Measurements from ENCODE around the gene C11orf16. TPM values are rescaled to one million over a fixed set of nuclear protein-coding genes. Genes with fewer than 3 reads are reported as not detected.

C11orf16 gene
- total and polyA plus RNA-seq, 2 of the 8 experiments (the other 6 are each of a cell fraction or from before 2014, with no cell fraction given), result 0.08 TPM; not detected in 1

DNA sequence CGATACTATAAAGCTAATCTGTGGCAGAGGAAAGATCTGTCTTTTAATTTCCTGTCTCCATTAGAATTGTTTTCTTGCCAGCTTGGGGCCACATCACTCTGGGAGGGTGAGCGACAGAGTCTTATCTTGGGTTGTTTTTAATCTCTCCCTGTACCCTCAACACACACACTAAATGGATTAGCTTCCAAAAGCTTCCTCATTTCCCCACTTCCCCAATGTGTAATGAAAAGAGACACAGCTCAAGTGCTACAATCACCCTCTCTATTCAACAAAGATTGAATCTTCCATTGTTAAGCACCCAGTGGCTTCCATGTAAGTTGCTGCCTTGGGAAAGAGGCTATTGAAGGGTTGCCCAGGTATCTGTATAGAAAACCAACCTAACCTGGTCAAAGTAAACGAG, 16.1 kb upstream of the C11orf16 start:
- Histone ChIP-seq H2BK15ac (ENCODE audit: low read length) (no peak overlapping the region), H3K4me3 (ENCODE audit: extremely low read depth in 1 of 4, insufficient read depth in 2 of 4, low read depth in 3 of 4, low read length in 4 of 4) (no peak overlapping the region), H4K5ac (ENCODE audit: insufficient read length, low read depth, low read length) (no peak overlapping the region), H3K4me1 (replicated peaks in 1 of 4; ENCODE audit: control insufficient read depth in 3 of 4, insufficient read depth in 4 of 4, low read length in 3 of 4) (no peaks in the 10 kb centered on the region), H3K23me2 (ENCODE audit: low read depth, low read length) (no peaks in the 10 kb centered on the region), H4K8ac (ENCODE audit: extremely low read depth, insufficient read depth, low read length) (no peak overlapping the region), H3K23ac (ENCODE audit: insufficient read length) (no peak overlapping the region), H2AK5ac (ENCODE audit: low read depth, low read length) (no peak overlapping the region), H2BK20ac (ENCODE audit: low read length) (no peak overlapping the region), H2BK120ac (replicated peaks; ENCODE audit: low read depth, low read length) (no peak overlapping the region), H3K4me2 (ENCODE audit: insufficient read depth in 1 of 2, low read depth in 2 of 2, low read length in 2 of 2) (no peak overlapping the region), H2AFZ (ENCODE audit: low read length) (no peak overlapping the region), H3K79me2 (ENCODE audit: control insufficient read depth in 1 of 2, insufficient read depth in 2 of 2, low read length in 2 of 2) (no peaks in the 10 kb centered on the region), H3K9ac (replicated peaks in 1 of 4; ENCODE audit: extremely low read depth in 1 of 4, low read depth in 3 of 4, low read length in 3 of 4) (no peak overlapping the region), H4K91ac (replicated peaks; ENCODE audit: insufficient read length, low read length) (no peak overlapping the region), H3K27me3 (replicated peaks in 1 of 4; ENCODE audit: control insufficient read depth in 3 of 4, extremely low read depth in 1 of 4, insufficient read depth in 3 of 4, low read length in 3 of 4) (no peaks in the 10 kb centered on the region), H3K56ac (replicated peaks; ENCODE audit: insufficient read length, low read depth, low read length) (no peak overlapping the region), H3K79me1 (ENCODE audit: low read depth, low read length) (no peaks in the 10 kb centered on the region), H3K14ac (ENCODE audit: insufficient read length) (no peak overlapping the region), H3K4ac (replicated peaks; ENCODE audit: insufficient read length, low read depth, low read length) (no peak overlapping the region), H3K36me3 (ENCODE audit: control insufficient read depth in 2 of 4, insufficient read depth in 4 of 4, low read length in 3 of 4) (peaks cover 0 to 5% (median under 1%) of the 10 kb centered on the region in 4 experiments; a peak in 1 of 8 replicates), H3K27ac (ENCODE audit: low read depth, low read length) (no peak overlapping the region), H2BK5ac (ENCODE audit: low read depth, low read length) (no peak overlapping the region), H4K20me1 (replicated peaks in 1 of 2; ENCODE audit: control insufficient read depth in 1 of 2, insufficient read depth in 2 of 2, low read length in 2 of 2) (no peaks in the 10 kb centered on the region), H3K18ac (ENCODE audit: extremely low read depth, low read length) (no peak overlapping the region), H2BK12ac (ENCODE audit: low read depth, low read length) (no peak overlapping the region), H3K9me3 (ENCODE audit: insufficient read depth in 2 of 2, low read depth in 1 of 2, low read length in 1 of 2) (no peaks in the 10 kb centered on the region)
- FAIRE-seq (peak; percentile 57), DNase-seq (ENCODE audit: low read depth in 1 of 2, low spot score in 2 of 2) (no peak)
- WGBS, 2 experiments (ENCODE audit: extremely low coverage in 1 of 2, insufficient coverage in 1 of 2, insufficient read length in 1 of 2, insufficient replicate concordance in 2 of 2, low coverage in 1 of 2, low lambda C conversion rate in 2 of 2, missing lambda C conversion rate in 1 of 2), result 85% methylated on average over 3 of the region's 3 CpGs; no CpG with 5 or more reads in 1 of the 2 experiments
- CTCF ChIA-PET (ENCODE audit: partially characterized antibody), result interaction anchor here (1.1 to 2.0 kb wide), 7 partner anchors 10 to 189 kb away, joined by 3 to 6 read pairs (median 4); no protein-coding TSS in a partner anchor
- POLR2A ChIA-PET (ENCODE audit: partially characterized antibody), result interaction anchor here (0.6 to 1.1 kb wide), 2 partner anchors 16 to 558 kb away, joined by 3 to 4 read pairs; no protein-coding TSS in a partner anchor
- no peak for TF ChIP-seq SIN3A (conservative IDR thresholded peaks at IDR 0.05 in 1 of 2, IDR thresholded peaks at IDR 0.05 in 1 of 2; ENCODE audit: low read depth in 1 of 2, low read length in 2 of 2)
- no peak for TF ChIP-seq FOSL1 (IDR thresholded peaks at IDR 0.05; ENCODE audit: insufficient read depth, low read depth, low read length)
- TF ChIP-seq NANOG (IDR thresholded peaks at IDR 0.05; ENCODE audit: insufficient read depth, low read depth, low read length, poor library complexity, severe bottlenecking), result no peak
- TF ChIP-seq SIRT6 (IDR thresholded peaks at IDR 0.05; ENCODE audit: low read length), result no peak
- TF ChIP-seq KDM5A (IDR thresholded peaks at IDR 0.05; ENCODE audit: low read length), result no peak
- TF ChIP-seq POU5F1 (IDR thresholded peaks at IDR 0.05; ENCODE audit: low read depth, low read length), result no peak
- TF ChIP-seq, protein P1, sequence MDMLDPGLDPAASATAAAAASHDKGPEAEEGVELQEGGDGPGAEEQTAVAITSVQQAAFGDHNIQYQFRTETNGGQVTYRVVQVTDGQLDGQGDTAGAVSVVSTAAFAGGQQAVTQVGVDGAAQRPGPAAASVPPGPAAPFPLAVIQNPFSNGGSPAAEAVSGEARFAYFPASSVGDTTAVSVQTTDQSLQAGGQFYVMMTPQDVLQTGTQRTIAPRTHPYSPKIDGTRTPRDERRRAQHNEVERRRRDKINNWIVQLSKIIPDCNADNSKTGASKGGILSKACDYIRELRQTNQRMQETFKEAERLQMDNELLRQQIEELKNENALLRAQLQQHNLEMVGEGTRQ (IDR thresholded peaks at IDR 0.05; ENCODE audit: low read length), result no peak
- no peak for TF ChIP-seq SRF (IDR thresholded peaks at IDR 0.05; ENCODE audit: low read depth, low read length)
- TF ChIP-seq CTBP2 (IDR thresholded peaks at IDR 0.05; ENCODE audit: borderline replicate concordance, insufficient read depth, insufficient read length, low read length), result no peak
- no peak for TF ChIP-seq TAF7 (optimal IDR thresholded peaks at IDR 0.05; ENCODE audit: borderline replicate concordance, low read depth, low read length)
- no peak for TF ChIP-seq SIX5 (IDR thresholded peaks at IDR 0.05; ENCODE audit: low read depth, low read length)
- TF ChIP-seq YY1 (IDR thresholded peaks at IDR 0.05; ENCODE audit: low read depth, low read length), result no peak
- TF ChIP-seq BRCA1 (IDR thresholded peaks at IDR 0.05; ENCODE audit: low read depth, low read length), result no peak
- no peak for TF ChIP-seq SP4 (IDR thresholded peaks at IDR 0.05; ENCODE audit: low read length)
